Glomerular visceral epithelial cell (primary cell): ENCODE data around the gene KLK15.
"Not testable (repeated sequence)": the region's sequence is repeated elsewhere in the genome, so short reads cannot be mapped to it uniquely, and the experiment has no call there.

ENCODE experiments used
- DNase-seq: peaks from one replicate; pipeline ENCODE4 v3.0.0-alpha.2; 2016; ENCODE audit errors: extremely low spot score

Gene KLK15

DNA sequence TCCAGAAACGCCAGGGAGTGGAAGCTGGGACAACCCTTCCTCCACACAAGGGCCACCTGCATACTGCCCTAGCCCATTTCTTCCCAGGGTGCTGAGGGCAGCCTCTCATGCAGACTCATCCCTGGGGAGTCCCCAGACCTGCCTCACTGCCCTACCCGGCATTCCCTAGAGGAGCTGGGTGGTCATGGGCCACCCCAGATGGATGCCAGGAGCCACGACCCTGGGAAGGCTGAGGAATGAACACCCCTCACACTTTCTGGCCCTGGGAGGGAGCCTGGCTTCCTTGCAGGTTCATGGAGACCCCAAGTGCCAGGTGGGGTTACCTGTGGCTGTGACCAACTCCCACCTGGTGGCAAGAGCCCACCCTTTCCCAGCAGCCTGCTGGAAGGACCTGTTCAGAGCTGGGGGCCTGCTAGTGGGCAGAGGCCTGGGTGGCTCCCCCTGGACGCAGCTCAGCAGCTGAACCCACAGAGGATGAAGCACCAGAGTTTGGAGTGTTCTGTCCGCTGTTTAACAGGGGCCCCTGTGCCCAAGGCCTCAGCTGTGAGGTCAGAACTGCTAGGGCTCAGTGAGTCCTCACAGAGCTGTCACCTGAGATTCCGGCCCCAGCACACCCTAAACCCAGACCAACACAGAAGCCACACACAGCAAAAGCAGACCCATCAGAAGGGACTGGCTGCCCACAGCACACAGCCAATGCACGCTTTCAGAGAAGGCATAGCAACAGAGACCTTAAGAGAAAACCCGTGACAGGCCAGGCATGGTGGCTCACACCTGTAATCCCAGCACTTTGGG, 36.5 kb downstream of the KLK15 start:
- DNase-seq = no peak

DNA sequence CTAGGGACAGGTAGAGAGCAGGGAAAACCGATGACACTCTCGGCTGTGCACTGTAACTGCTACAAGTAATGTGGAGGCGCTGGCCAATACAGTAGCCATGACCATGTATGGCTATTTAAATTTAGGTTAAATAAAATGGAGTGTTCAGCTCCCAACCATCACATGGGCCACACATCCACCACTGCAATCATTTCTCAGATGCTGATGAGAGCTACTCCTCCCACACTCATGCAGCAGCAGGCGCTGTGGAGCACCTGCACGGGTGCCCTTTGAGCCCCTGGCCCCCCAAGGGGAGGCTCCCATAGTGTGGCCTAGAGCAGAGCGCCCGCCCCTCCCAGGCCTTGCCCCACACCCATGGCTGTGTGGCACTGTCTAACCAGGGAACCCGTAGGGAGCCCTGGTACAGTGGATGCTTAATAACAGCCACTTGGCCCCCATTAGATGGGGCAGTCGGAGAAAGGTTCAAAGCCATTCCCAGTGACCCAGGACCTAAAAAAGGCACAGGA, 37.2 kb downstream of the KLK15 start:
- no peak for DNase-seq

DNA sequence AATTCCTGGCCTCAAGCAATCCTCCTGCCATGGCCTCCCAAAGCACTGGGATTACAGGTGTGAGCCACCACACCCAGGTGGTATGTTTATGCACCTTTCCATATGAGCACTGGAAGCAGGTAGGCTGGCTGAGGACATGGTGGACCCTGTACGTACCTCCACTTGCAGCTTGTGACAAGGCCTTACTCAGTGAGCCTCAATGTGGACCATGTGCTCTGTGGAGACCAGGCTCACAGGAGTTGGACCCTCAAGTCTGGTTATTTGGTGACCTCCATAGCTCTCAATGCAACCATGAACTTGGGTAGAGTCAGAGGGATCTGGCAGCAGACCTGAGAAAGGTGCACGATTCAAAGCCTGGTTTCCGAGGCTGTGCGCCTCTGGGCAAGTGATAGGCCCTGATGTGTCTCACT, 37.7 kb downstream of the KLK15 start:
- no peak for DNase-seq

DNA sequence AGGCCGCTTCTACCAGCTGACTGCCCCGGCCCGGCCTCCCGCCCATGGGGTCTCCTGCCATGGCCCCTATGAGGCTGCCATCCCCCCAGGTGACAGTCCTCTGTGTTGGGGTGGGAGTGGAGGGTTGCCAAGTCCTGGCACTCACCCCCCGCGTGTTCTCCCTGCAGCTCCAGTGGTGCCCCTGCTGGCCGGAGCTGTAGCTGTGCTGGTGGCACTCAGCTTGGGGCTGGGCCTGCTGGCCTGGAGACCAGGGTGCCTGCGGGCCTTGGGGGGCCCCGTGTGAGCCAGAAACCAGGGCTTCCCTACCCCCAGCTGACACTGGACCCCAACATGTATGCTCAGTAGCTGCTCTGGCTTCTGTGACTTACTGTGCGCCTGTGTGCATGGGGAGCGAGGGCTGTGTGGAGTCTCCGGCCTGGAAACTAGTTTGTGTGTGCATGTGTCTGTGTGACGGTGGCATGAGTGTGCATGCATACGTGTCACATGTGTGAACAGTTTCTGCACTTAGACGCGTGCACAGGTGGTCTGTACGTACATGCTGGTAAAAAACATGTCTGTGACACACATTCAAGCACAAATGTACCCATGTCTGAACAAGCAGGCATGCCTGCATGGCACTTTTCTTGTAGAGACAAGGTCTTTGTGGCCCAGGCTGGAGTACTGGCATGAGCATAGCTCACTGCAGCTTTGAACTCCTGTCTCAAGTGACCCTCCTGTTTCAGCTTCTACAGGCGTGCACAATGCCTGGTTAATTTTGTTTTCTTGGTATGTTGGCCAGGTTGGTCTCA, 38.3 kb downstream of the KLK15 start:
- peak; percentile 58 for DNase-seq

DNA sequence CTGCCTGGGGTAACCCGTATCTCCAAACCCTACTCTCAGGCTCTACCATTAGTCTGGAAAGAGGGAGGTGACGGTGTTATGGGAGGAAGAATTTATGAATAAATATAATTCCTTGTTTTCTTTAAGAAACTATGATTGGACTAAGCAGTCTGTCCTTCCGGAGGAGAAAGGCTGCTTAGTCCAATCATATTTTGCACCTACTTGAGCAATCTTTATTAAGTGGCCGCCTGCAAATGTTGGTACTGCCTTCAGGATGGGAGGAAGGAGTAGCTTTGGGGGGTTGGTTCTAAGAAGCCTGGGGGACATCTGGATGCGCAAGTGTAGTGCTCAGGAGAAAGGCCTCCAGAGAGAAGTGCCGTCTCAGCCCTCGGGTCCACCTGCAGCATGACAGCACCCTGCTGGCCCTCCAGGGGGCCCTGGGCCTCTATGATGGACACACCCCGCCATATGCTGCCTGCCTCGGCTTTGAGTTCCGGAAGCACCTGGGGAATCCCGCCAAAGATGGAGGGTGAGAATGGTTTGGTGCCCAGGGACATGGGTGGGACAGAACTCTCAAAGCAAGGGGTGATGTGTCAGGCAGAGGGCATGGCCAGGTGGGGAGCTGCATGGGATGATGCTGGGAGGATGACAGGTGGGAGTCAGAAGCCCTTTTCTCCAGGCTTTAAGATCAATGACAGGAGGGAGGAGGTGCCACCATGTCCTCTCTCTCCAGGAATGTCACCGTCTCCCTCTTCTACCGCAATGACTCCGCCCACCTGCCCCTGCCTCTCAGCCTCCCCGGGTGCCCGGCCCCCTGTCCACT, 39.1 kb downstream of the KLK15 start:
- DNase-seq = peak; percentile 60

DNA sequence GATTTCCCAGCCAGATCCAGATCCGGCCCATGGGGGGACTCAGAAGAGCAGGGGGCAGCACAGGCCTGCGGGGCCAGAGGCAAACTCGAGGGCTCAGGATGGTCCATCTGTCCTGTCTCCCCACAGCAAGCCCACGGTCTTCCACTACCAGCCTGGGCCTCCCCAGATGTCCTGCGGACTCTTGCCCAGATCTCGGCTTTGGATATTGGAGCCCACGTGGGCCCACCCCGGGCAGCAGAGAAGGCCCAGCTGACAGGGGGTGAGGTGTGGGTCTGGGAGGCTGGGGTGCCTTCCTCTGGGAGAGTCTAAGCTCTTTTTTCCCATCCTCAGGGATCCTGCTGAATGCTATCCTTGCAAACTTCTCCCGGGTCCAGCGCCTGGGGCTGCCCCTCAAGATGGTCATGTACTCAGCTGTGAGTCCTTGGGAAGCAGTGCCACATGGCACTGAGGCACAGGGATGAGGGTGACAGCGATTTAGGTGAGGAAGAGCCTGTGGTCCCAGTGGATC, 39.8 kb downstream of the KLK15 start:
- peak; percentile 31 for DNase-seq

DNA sequence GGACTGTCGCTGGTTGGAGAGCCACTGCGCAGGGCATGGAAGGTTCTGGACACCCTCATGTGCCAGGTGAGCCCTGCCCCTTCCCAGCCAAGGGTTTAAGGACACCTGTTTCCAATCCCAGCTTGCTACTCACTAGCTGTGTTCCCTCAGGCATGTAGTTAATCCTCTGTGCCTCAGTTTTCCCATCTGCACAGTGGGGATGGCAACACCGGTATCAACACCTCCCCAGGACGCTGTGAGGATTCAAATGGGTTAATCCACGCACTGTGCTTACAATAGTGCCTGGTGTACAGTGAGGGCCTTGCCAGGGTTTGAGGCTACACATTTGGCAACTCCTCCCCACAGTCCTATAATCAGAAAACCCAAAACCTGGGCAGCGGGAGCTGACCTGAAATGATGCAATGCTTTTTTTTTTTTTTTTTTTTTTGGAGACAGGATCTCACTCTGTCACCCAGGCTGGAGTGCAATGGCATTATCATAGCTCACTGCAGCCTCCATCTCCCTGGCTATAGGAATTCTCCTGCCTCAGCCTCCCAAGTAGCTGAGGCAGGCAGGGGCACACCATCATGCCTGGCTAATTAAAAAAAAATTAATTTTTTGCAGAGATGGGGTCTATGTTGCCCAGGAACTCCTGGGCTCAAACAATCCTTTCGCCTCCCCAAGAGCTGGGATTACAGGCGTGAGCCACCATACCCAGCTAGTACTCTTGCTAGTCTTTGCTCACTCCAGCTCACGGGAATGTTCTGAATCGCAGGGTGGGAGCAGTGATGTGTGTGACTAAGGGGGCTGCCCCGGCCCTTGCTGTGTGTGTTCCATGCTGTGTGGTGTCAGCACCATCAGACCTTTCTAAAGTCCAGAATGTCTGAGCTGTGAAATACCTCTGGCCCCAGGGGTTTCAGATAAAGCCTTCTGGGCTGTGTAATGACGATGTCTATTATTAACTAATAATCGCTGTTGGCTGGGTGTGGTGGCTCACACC, 40.8 kb downstream of the KLK15 start:
- DNase-seq = peak; percentile 18

DNA sequence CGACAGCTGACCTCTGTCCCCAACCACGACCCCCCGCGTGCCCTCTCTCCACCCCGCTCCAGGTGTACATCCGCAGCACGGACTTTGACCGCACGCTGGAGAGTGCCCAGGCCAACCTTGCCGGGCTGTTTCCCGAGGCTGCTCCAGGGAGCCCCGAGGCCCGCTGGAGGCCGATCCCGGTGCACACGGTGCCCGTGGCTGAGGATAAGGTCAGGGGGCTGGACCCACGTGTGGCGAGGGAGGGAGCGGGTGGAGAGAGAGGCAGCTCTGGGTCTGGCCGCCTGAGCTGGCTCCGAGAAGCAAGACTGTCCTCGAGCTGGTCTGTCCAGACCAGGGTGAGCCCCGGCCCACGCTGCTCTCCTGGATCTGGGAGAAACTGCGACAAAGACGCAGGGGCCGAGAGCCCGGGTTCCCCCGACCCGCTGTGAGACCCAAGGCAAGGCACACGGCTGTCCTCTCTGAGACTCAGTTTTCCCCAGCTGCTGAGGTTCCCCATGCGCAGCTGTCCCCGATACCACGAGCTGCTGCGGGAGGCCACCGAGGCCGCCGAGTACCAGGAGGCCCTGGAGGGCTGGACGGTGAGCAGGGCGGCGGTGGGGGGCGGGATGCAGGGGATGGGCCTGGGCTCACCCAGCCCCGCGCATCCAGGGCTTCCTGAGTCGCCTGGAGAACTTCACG, 41.6 kb downstream of the KLK15 start:
- DNase-seq = no peak

DNA sequence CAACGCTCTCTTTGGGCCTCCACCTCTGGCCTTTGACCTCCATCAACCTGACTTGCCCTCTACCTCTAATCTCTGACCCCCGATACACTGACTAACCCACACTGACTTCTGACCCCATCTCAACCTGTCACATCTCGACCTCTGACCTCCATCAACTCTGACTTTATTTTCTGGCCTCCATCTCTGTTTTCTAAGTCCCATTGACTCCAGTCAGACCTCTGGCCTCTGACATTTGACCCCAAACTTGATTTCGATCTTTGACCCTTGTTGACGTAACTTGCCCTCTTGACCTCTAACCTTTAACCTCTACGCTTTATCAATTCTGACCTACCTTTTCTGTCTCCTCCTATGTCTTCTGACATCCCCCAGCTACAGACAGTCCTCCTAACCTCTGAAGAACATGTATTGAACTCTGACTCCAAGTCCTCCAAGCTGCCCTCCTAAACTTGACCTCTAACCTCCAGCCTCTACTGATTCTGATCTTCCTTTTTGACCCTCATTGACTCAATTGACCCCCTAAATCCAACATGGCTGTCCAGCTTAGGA, 42.4 kb downstream of the KLK15 start:
- no peak for DNase-seq

DNA sequence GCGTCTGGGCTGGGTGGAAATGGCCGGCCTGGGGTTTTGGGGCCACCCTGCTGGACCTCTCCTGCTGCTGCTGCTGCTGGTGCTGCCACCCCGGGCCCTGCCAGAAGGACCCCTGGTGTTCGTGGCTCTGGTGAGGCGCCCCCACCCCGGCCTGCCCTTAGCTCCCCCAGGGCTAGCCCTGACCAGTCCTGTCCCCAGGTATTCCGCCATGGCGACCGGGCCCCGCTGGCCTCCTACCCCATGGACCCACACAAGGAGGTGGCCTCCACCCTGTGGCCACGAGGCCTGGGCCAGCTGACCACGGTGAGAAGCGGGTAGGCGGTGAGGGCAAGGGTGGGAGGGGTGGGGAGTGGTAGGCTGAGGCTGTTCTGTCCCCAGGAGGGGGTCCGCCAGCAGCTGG, 43.0 kb downstream of the KLK15 start, which contains the start of gene ACP4:
TSS of gene ACP4 (plus strand) at position 20 of the 400 bp plus-strand sequence. CDS start at position 20, 0 bp downstream.
- no peak for DNase-seq

DNA sequence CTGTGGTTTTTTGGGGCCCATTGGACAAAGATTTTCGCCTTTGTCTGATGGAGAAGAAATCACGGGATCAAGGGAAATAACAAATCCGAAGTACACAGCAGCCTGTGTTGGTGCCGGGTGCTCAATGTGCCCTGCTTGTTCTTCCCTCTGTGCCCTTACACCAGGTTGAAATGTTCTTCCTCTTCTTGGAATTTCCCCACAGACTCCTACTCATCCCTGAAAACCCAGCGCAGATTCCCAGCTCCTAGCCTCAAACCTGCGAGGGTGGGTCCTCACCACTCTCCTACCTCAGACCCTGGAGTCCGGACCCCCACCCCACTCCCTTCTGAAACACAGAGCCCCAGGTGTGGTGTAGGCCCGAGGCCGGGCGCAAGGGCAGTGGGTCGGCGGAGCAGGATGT, 48.0 kb downstream of the KLK15 start:
- no peak for DNase-seq

DNA sequence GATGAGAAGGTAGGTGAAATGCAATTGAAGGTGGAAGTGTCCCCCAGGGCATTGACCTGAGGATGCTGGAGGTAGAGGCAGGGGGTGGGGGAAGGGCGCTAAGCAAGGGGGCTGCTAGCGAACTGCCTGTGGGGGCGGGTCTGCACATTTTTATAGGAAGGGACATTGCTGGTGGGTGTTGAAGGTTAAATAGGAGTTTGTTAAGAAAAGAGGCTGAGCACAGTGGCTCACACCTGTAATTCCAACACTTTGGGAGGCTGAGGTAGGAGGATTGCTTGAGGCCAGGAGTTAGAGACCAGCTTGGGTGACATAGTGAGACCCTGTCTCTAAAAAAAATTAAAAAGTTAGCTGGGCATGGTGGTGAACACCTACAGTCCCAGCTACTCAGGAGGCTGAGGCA, 48.7 kb downstream of the KLK15 start:
- no peak for DNase-seq

DNA sequence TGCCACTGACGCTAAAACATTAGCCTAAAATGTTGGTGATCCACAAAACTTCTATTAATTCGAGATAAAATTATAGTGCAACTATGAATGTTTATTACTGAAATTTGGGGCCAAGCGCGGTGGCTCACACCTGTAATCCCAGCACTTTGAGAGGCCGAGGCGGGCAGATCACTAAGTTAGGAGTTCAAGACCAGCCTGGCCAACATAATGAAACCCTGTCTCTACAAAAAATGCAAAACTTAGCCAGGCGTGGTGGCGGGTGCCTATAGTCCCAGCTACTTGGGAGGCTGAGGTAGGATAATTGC, 49.6 kb downstream of the KLK15 start:
- not testable (repeated sequence) for DNase-seq

DNA sequence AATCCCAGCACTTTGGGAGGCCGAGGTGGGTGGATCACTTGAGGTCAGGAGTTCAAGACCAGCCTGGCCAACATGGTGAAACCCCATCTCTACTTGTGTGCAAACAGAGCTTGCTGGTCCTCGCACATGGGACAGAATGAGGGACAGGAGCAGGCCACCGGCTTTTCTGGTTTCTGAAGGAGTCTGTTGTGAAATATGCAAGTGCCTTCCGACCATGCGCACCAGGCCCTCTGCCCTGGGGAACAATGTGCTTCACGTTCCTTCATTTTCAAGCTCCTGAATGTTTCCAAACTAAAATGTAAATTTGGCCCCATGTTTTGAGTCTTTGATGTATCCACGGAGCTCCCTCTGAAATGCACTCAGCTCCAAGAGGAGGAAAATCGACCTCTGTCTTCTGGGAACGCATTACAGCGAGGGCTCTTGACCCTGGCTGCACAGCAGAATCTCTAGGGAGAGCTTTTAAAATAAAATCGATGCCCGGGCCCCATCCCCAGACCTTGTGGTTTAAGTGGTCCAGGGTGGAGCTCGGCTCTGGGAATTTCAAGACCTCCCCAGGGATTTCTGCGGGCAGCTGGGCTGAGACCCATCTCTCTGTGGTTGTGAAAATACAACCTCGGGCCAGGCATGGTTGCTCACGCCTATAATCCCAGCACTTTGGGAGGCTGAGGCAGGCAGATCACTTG, 52.5 kb downstream of the KLK15 start:
- DNase-seq = no peak

DNA sequence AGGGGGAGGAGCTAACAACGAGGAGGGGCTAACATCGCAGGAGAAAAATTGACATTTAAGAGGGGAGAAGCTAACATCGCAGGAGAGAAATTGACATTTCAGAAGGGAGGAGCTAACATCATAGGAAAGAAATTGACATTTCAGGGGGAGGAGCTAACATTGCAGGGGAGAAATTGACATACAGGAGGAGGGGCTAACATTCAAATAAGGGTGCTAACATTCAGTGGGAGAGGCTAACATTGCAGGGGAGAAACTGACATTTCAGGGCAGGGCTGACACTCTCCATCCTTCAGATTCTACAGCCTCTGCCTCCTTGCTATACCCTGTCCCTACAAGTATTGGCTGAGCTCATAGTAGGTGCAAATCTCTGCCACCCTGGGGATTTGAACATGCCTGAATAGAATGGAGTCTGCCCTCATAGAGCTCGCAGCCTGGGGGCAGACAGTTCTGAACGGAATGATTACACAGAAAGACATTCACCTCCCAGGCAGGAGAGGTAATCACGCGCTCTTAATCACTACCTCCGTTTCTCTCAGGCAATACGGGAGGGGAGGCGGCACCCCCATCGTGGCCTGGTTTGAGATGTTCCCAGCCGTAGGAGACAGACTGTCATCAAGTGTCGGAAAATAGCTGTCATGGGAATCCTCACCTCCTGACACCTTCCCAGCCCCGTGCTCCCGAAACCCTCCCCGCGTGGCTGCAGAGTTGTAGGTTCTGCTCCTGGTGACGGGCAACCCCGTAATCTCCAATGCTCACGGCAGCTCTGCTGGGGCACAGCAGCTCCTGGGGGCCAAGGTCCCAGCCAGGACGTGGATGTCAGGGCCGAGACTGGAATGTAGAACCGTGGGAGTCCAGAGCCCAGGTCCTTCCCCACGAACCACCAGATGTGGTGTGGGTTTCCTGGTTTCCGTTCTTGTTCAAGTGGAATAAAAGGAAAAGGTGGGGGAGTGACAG, 53.6 kb downstream of the KLK15 start:
- DNase-seq = no peak

DNA sequence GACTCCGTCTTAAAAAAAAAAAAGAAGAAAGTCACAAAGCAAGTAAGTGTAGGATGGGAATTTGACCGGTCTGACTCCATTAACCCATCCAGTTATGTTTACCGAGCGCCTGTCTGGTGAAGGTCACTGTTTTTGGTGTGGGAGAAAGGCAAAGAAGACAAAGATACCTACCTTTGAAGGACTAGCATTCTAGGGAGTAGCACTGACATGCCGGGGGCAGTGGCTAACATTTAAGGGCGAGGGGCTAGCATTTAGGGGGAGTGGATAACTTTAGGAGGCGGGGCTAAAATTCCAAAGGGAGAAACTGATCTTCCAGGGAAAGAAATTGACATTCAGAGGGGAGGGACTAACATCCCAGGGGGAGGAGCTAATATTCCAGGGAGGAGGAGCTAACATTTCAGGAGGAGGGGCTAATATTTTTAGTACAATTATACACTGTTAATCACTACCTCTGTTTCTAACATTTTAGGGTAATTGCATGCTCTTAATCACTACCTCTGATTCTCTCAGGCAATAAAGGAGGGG, 54.4 kb downstream of the KLK15 start:
- no peak for DNase-seq

DNA sequence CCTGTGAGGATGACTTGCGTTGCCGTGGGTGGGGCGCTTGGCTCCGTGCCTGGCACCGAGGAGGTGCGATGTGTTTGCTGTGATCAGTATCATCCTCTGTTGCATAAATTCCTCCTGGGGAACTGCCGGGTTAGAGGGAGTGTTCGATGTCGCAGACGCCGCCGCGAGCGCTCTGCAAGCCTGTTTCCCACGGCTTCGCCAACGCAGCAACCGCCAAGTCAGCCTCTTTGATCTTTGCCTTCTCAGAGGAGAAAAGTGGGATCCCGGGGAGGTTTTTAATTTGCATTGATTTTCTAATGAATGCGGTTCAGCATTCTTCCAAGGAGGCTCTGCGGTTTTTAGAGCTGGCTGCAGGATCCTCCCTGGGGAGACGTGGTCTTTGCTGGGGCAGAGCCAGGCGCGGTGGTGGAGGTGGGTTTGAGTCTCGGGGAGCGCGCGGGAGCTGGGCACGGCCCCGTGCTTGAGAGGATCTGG, 55.5 kb downstream of the KLK15 start:
- no peak for DNase-seq

DNA sequence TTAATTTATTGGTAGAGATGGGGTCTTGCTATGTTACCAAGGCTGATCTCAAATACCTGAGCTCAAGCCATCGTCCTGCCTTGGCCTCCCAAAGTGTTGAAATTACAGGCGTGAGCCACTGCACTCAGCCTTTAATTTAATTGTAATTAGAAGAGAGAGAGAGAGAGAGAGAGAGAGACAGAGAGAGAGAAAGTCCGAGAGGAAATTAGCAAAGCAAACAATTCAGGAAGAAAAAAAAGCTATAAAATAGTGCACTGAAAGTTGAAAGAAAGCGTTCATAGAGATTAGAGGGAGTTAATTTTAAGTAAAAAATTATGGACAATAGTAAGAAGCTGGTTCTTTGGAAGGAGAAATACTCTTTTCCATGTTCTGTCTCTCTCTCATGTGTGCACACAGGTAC, 56.1 kb downstream of the KLK15 start:
- DNase-seq = no peak
